Spleen (tissue), 11 donors: ENCODE data around the gene CHCHD1. TPM values are rescaled to one million over a fixed set of nuclear protein-coding genes. Genes with fewer than 3 reads are reported as not detected.

ENCODE experiments used
- DNase-seq: peaks from one replicate; pipeline ENCODE4 v3.0.0-alpha.2; 2020
- H3K27ac ChIP-seq, 8 donors: fragments of 200-600 bp; sonication (generic) in 7 of 8; 1 replicate in 4 of 8; 2 replicates in 4 of 8; pipeline versions ENCODE4 v1.5.0 to v1.8.0; 2016 to 2021; ENCODE audit warnings: inconsistent platforms in 4 of 8, mild to moderate bottlenecking in 4 of 8, moderate library complexity in 1 of 8
- H3K27me3 ChIP-seq, 7 donors: fragments of 200-600 bp; sonication (generic) in 6 of 7; replicated peaks in 1 of 7; 1 replicate in 4 of 7; 2 replicates in 3 of 7; pipeline versions ENCODE4 v1.5.0 to v1.8.0; 2016 to 2021; ENCODE audit warnings: inconsistent platforms in 3 of 7, mild to moderate bottlenecking in 1 of 7
- H3K36me3 ChIP-seq, 6 donors: fragments of 200-600 bp; sonication (generic) in 5 of 6; 1 replicate in 4 of 6; 2 replicates in 2 of 6; pipeline versions ENCODE4 v1.5.0 to v1.8.0; 2016 to 2021; ENCODE audit warnings: inconsistent platforms in 2 of 6
- H3K4me1 ChIP-seq, 6 donors: fragments of 200-600 bp; sonication (generic) in 5 of 6; 1 replicate in 3 of 6; 2 replicates in 3 of 6; pipeline versions ENCODE4 v1.5.0 to v1.8.0; 2016 to 2021; ENCODE audit warnings: inconsistent platforms in 3 of 6
- H3K4me3 ChIP-seq, 8 donors: fragments of 200-600 bp; sonication (generic) in 7 of 8; 1 replicate in 4 of 8; 2 replicates in 4 of 8; pipeline versions ENCODE4 v1.5.0 to v1.8.0; 2016 to 2021; ENCODE audit warnings: inconsistent platforms in 4 of 8, mild to moderate bottlenecking in 4 of 8, moderate library complexity in 2 of 8
- H3K9me3 ChIP-seq, 8 donors: fragments of 200-600 bp; sonication (generic) in 7 of 8; 1 replicate in 4 of 8; 2 replicates in 4 of 8; pipeline versions ENCODE4 v1.5.0 to v1.8.0; 2016 to 2021; ENCODE audit warnings: inconsistent platforms in 4 of 8
- POLR2A ChIP-seq, 3 donors: fragments of 450-650 bp; IDR thresholded peaks; one replicate each; pipeline ENCODE4 v1.5.1; 2017; ENCODE audit warnings: antibody characterized with exemption in 3 of 3, mild to moderate bottlenecking in 1 of 3
- POLR2AphosphoS5 ChIP-seq, 3 donors: sonication (generic); formaldehyde crosslinking; IDR thresholded peaks; one replicate each; pipeline ENCODE4 v1.5.1; 2017; ENCODE audit warnings: antibody characterized with exemption in 3 of 3
- WGBS, 5 donors: extraction: QIAGEN DNeasy Blood & Tissue Kit in 3 of 5; methylation state at CpG; one replicate each; pipeline versions ENCODE4 v1.1.5 to v1.1.7; 2013 to 2018; 5-methylcytosine and 5-hydroxymethylcytosine counted together
- intact Hi-C: fragments of 100-400 bp; cut with DNase I; formaldehyde crosslinking; loops from one replicate; pipeline ENCODE4 v1.15.0; 2023; ENCODE audit warnings: low total_unique reads
- polyA plus RNA-seq, 3 donors: library from polyadenylated mRNA; stranded (reverse); fragments of 200-250 nt; gene quantifications; one replicate each; pipeline ENCODE4 v1.2.1, GENCODE V29; 2013
- total RNA-seq, 7 donors: library from RNA; depleted of rRNA in 3 of 7; stranded (reverse); fragments of >200 nt in 3 of 7; fragmentation: NEBNext Ultra II Directional in 4 of 7; extraction: Animal tissue kit (Norgen Biotek cat#: 25700) in 4 of 7; gene quantifications; one replicate each; pipeline versions ENCODE4 v1.1.0 to v1.2.1, GENCODE V29; 2016 to 2021
- TF ChIP-seq, protein P1 (sequence below), 11 experiments: fragments of 200-600 bp in 7 of 11; fragments of 450-650 bp in 4 of 11; sonication (generic) in 4 of 11; IDR thresholded peaks in 8 of 11; conservative IDR thresholded peaks in 3 of 11; 1 replicate in 7 of 11; 2 replicates in 4 of 11; pipeline versions ENCODE4 v1.4.0 to v1.8.0; 2016 to 2021; ENCODE audit warnings: antibody characterized with exemption in 11 of 11, inconsistent platforms in 4 of 11, mild to moderate bottlenecking in 1 of 11
- donor health status: healthy with polysubstance abuse.
- donor health status: DM: no; HTN: no; CAD: no; lungs with moderate emphysema.
- donor health status: DM: no; HTN: no; CAD: no.
- donor health status: Bipolar disorder and iron deficiency.
- donor health status: healthy.
- donor health status: DM: no; HTN: no; CAD: no.
- donor health status: DM: yes; HTN: yes; CAD: no.

CHCHD1 gene
- total and polyA plus RNA-seq, 10 donors, result 14.6 to 75.9 (median 26.4) TPM

DNA sequence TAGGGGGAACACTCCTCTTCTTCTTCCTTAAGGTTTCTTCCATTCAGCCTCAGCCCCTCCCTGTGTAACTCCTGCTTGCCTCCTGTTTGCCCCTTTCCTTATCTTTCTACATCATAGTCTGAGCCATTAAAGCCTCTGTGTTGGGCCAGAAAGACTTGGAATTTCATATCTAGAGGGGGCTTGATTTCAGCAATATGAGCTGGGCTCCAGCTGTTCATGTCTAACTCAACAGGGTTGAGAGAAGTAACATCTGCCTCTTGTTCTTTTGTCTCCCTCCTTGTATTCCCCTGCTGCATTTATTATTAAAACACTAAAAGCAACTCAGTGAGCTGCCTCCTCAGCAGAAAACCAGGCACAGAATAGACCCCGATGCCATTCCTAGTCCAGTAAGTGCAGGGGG is 20.1 kb upstream of the CHCHD1 start:
- 95 to 100% (median 100%) methylated on average over 1 of the region's 1 CpG for WGBS, 5 donors
- TF ChIP-seq POLR2AphosphoS5 (IDR thresholded peaks at IDR 0.05), result no peak
- TF ChIP-seq POLR2A (IDR thresholded peaks at IDR 0.05), result no peak
- Histone ChIP-seq H3K4me3 (no peak overlapping the region), H3K36me3 (peaks cover 12 to 100% (median 77%) of the 10 kb centered on the region in 6 donors), H3K4me1 (peaks cover 3 to 63% (median 28%) of the 10 kb centered on the region in 6 donors), H3K27me3 (no peaks in the 10 kb centered on the region), H3K27ac (peak overlapping the region in 3 of 8 donors; percentile 77 to 79 (median 77)), H3K9me3 (no peaks in the 10 kb centered on the region)
- DNase-seq, result no peak
- intact Hi-C loops, result no loop called here

GRCh38 chr10:73762915-73763314 is 18.9 kb upstream of the CHCHD1 start:
- H3K36me3 ChIP-seq, result peaks cover 12 to 100% (median 88%) of the 10 kb centered on the region in 6 donors
- H3K4me1 ChIP-seq, result peaks cover 3 to 65% (median 27%) of the 10 kb centered on the region in 6 donors
- DNase-seq, result no peak
- H3K27ac ChIP-seq, result peak overlapping the region in 4 of 8 donors; percentile 19 to 34 (median 28)
- intact Hi-C loops, result no loop called here
- no peaks in the 10 kb centered on the region for H3K27me3 ChIP-seq
- WGBS, 5 donors, result 62 to 81% (median 65%) methylated on average over 2 of the region's 2 CpGs
- no peak overlapping the region for H3K4me3 ChIP-seq
- no peaks in the 10 kb centered on the region for H3K9me3 ChIP-seq
- TF ChIP-seq POLR2A (IDR thresholded peaks at IDR 0.05) (no peak), POLR2AphosphoS5 (IDR thresholded peaks at IDR 0.05) (no peak)
- TF ChIP-seq, protein P1, sequence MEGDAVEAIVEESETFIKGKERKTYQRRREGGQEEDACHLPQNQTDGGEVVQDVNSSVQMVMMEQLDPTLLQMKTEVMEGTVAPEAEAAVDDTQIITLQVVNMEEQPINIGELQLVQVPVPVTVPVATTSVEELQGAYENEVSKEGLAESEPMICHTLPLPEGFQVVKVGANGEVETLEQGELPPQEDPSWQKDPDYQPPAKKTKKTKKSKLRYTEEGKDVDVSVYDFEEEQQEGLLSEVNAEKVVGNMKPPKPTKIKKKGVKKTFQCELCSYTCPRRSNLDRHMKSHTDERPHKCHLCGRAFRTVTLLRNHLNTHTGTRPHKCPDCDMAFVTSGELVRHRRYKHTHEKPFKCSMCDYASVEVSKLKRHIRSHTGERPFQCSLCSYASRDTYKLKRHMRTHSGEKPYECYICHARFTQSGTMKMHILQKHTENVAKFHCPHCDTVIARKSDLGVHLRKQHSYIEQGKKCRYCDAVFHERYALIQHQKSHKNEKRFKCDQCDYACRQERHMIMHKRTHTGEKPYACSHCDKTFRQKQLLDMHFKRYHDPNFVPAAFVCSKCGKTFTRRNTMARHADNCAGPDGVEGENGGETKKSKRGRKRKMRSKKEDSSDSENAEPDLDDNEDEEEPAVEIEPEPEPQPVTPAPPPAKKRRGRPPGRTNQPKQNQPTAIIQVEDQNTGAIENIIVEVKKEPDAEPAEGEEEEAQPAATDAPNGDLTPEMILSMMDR (IDR thresholded peaks at IDR 0.05 in 8 of 11, conservative IDR thresholded peaks at IDR 0.05 in 3 of 11), result no peak

- H3K4me3 ChIP-seq, result no peak overlapping the region
- TF ChIP-seq POLR2AphosphoS5 (IDR thresholded peaks at IDR 0.05) (no peak), POLR2A (IDR thresholded peaks at IDR 0.05) (no peak)
- TF ChIP-seq, protein P1 (IDR thresholded peaks at IDR 0.05 in 8 of 11, conservative IDR thresholded peaks at IDR 0.05 in 3 of 11), result no peak
- intact Hi-C loops, result no loop called here
- H3K27me3 ChIP-seq, result no peaks in the 10 kb centered on the region
- peaks cover 3 to 65% (median 26%) of the 10 kb centered on the region in 6 donors for H3K4me1 ChIP-seq
- no peaks in the 10 kb centered on the region for H3K9me3 ChIP-seq
- peaks cover 12 to 100% (median 92%) of the 10 kb centered on the region in 6 donors for H3K36me3 ChIP-seq
- WGBS, 5 donors, result 55 to 73% (median 63%) methylated on average over 2 of the region's 2 CpGs
- H3K27ac ChIP-seq, result peak overlapping the region in 5 of 8 donors; percentile 19 to 34 (median 27)
- no peak for DNase-seq
These were observed 18.5 kb upstream of the CHCHD1 start for GRCh38 chr10:73763343-73763742.

DNA sequence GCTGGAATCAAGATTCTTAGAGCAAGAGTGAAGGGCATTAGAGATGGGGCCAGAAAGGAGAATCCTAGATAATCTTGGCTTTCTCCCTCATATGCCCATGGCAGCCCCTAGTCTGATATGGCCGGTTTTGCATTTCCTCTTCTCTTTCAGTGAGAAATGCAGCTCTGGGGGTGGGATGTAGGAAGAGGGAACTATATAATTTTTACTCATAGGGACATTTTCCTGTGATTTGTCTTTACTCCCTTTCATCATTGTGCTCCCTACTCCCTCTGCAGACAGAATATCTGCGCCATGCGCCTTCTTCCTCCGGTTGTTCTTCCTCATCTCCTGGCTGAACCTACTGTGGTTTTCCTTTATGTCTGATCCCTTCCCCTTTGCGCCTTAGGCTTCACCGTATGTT is 16.8 kb upstream of the CHCHD1 start:
- Histone ChIP-seq H3K9me3 (no peaks in the 10 kb centered on the region), H3K27ac (no peak overlapping the region), H3K27me3 (no peaks in the 10 kb centered on the region), H3K4me1 (peaks cover 0 to 61% (median 21%) of the 10 kb centered on the region in 6 donors), H3K4me3 (no peak overlapping the region), H3K36me3 (peaks cover 12 to 100% (median 100%) of the 10 kb centered on the region in 6 donors)
- TF ChIP-seq, protein P1 (IDR thresholded peaks at IDR 0.05 in 8 of 11, conservative IDR thresholded peaks at IDR 0.05 in 3 of 11), result no peak
- TF ChIP-seq POLR2A (IDR thresholded peaks at IDR 0.05), result no peak
- TF ChIP-seq POLR2AphosphoS5 (IDR thresholded peaks at IDR 0.05), result no peak
- DNase-seq, result no peak
- intact Hi-C loops, result no loop called here
- WGBS, 5 donors, result 74 to 91% (median 82%) methylated on average over 6 of the region's 6 CpGs
